Measurements from ENCODE around the gene ISL2.

Gene ISL2

GRCh38 chr15:76328106-76328696, 8.4 kb upstream of the ISL2 start:
- DNase-seq, result no peak

GRCh38 chr15:76328958-76329357, 7.6 kb upstream of the ISL2 start:
- DNase-seq, result no peak

- no peak for DNase-seq
Observed at GRCh38 chr15:76330080-76330680, 6.4 kb upstream of the ISL2 start.

GRCh38 chr15:76332796-76333195, 3.8 kb upstream of the ISL2 start:
- no peak for DNase-seq

- DNase-seq, result no peak
Observed at GRCh38 chr15:76333309-76333708, 3.3 kb upstream of the ISL2 start.

GRCh38 chr15:76333720-76334437, 2.7 kb upstream of the ISL2 start:
- no peak for DNase-seq

GRCh38 chr15:76334438-76335306, 1.9 kb upstream of the ISL2 start:
- no peak for DNase-seq

GRCh38 chr15:76335307-76336253, 993 bp upstream of the ISL2 start:
- DNase-seq, result no peak

GRCh38 chr15:76337059-76337695, 604 bp downstream of the ISL2 start:
- no peak for DNase-seq

- DNase-seq, result no peak
Observed at GRCh38 chr15:76337696-76338485, 1.3 kb downstream of the ISL2 start.

- DNase-seq, result no peak
Observed at GRCh38 chr15:76338486-76339304, 2.1 kb downstream of the ISL2 start.

GRCh38 chr15:76339305-76340197, 3.0 kb downstream of the ISL2 start:
- DNase-seq, result no peak

- no peak for DNase-seq
Observed at GRCh38 chr15:76340198-76340802, 3.7 kb downstream of the ISL2 start.

- peak; percentile 54 for DNase-seq
Observed at GRCh38 chr15:76340803-76341365, 4.3 kb downstream of the ISL2 start.

- no peak for DNase-seq
Observed at GRCh38 chr15:76341366-76342057, 4.9 kb downstream of the ISL2 start.

GRCh38 chr15:76342058-76342381, 5.4 kb downstream of the ISL2 start:
- no peak for DNase-seq

GRCh38 chr15:76342382-76343201, 6.0 kb downstream of the ISL2 start:
- no peak for DNase-seq

All from CD4-positive, alpha-beta T cell treated with Interleukin-15 for 1 hour (primary cell).